ENCODE measurements around the gene RBM19.

DNA sequence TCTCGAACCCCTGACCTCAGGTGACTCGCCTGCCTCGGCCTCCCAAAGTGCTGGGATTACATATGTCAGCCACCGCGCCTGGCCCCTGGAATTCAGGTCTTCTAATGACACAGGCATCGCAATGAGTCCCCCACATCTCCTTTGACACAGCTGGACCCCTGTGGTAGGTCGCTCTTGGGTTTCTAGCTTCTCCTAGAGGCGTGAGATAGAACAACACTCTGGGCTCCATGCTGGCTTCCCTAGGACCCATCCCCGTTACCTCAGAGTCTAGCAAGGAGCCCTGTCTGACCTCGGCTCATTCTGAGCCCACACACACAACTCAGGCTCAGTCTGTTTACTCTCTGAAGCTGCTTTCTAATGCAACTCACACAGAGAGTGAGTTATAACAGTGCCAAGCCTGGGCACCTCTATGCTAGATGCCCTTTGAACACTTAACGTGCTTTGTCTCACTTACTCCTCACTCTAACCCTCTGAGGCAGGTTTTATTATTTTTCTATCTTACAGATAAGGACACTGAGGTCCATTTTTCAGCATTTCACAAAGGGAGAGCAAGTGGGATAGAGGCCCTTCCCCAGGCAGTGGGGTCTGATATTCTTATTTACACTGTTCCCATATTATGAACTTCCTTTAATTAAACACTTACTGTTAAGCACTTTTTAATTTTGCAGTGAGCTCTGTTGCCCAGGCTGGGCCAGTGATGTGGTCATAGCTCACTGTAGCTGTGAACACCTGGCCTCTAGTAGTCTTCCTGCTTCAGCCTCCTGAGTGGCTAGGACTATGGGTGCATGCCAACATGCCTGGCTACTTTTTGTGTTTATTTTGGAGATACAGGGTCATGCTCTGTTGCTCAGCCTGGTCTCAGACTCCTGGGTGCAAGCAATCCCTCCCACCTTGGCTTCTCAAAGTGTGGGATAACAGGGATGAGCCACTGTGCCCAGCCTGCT is 40.6 kb upstream of the RBM19 start:
- no peak for TF ChIP-seq SPI1 (IDR thresholded peaks at IDR 0.05; ENCODE audit: borderline replicate concordance, low read depth)
- TF ChIP-seq, protein P1, sequence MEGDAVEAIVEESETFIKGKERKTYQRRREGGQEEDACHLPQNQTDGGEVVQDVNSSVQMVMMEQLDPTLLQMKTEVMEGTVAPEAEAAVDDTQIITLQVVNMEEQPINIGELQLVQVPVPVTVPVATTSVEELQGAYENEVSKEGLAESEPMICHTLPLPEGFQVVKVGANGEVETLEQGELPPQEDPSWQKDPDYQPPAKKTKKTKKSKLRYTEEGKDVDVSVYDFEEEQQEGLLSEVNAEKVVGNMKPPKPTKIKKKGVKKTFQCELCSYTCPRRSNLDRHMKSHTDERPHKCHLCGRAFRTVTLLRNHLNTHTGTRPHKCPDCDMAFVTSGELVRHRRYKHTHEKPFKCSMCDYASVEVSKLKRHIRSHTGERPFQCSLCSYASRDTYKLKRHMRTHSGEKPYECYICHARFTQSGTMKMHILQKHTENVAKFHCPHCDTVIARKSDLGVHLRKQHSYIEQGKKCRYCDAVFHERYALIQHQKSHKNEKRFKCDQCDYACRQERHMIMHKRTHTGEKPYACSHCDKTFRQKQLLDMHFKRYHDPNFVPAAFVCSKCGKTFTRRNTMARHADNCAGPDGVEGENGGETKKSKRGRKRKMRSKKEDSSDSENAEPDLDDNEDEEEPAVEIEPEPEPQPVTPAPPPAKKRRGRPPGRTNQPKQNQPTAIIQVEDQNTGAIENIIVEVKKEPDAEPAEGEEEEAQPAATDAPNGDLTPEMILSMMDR (IDR thresholded peaks at IDR 0.05; ENCODE audit: insufficient read depth, low read length) = no peak
- TF ChIP-seq, protein P2, sequence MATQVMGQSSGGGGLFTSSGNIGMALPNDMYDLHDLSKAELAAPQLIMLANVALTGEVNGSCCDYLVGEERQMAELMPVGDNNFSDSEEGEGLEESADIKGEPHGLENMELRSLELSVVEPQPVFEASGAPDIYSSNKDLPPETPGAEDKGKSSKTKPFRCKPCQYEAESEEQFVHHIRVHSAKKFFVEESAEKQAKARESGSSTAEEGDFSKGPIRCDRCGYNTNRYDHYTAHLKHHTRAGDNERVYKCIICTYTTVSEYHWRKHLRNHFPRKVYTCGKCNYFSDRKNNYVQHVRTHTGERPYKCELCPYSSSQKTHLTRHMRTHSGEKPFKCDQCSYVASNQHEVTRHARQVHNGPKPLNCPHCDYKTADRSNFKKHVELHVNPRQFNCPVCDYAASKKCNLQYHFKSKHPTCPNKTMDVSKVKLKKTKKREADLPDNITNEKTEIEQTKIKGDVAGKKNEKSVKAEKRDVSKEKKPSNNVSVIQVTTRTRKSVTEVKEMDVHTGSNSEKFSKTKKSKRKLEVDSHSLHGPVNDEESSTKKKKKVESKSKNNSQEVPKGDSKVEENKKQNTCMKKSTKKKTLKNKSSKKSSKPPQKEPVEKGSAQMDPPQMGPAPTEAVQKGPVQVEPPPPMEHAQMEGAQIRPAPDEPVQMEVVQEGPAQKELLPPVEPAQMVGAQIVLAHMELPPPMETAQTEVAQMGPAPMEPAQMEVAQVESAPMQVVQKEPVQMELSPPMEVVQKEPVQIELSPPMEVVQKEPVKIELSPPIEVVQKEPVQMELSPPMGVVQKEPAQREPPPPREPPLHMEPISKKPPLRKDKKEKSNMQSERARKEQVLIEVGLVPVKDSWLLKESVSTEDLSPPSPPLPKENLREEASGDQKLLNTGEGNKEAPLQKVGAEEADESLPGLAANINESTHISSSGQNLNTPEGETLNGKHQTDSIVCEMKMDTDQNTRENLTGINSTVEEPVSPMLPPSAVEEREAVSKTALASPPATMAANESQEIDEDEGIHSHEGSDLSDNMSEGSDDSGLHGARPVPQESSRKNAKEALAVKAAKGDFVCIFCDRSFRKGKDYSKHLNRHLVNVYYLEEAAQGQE (IDR thresholded peaks at IDR 0.05; ENCODE audit: insufficient replicate concordance, low read depth) = no peak

All from HL-60 (cell line).